Chondrocyte (in vitro differentiated cells): ENCODE measurements around the gene HOXB1. TPM values are rescaled to one million over a fixed set of nuclear protein-coding genes. Genes with fewer than 3 reads are reported as not detected.

Experiments used
- DNase-seq: peaks from one replicate; pipeline ENCODE4 v3.0.0; 2021; ENCODE audit warnings: mixed read lengths, low spot score
- H3K27ac Mint-ChIP-seq: one replicate; pipeline ENCODE4 v1.8.0; 2021; ENCODE audit warnings: mild to moderate bottlenecking, moderate library complexity, mixed read lengths; ENCODE audit not compliant: unreplicated experiment
- H3K27me3 Mint-ChIP-seq: 2 replicates; pipeline ENCODE4 v1.8.0; 2021; ENCODE audit warnings: low read depth, mixed read lengths
- H3K36me3 Mint-ChIP-seq: 2 replicates; pipeline ENCODE4 v1.8.0; 2021; ENCODE audit warnings: low read depth, mixed read lengths
- H3K4me1 Mint-ChIP-seq: 2 replicates; pipeline ENCODE4 v1.8.0; 2021; ENCODE audit warnings: low read depth, mild to moderate bottlenecking, mixed read lengths
- H3K4me3 Mint-ChIP-seq: one replicate; pipeline ENCODE4 v1.8.0; 2021; ENCODE audit warnings: mild to moderate bottlenecking, moderate library complexity, mixed read lengths; ENCODE audit not compliant: unreplicated experiment
- H3K9me3 Mint-ChIP-seq: 2 replicates; pipeline ENCODE4 v1.8.0; 2021; ENCODE audit warnings: low read depth, mixed read lengths
- CTCF ChIP-seq: fragments of 200-600 bp; sonication (generic); IDR thresholded peaks from 2 replicates; pipeline ENCODE4 v1.5.0; 2021; ENCODE audit warnings: antibody characterized with exemption, mild to moderate bottlenecking, moderate library complexity
- total RNA-seq: library from RNA; stranded (reverse); gene quantifications from 3 replicates; pipeline ENCODE4 v1.2.1, GENCODE V29; 2021

HOXB1 gene
- total RNA-seq, 1 donor from 2014 or later: not detected

GRCh38 chr17:48519427-48519826, 11.4 kb downstream of the HOXB1 start:
- TF ChIP-seq CTCF: no peak
- H3K27ac Mint-ChIP-seq: no peak overlapping the region
- no peak for DNase-seq
- peaks cover 73% of the 10 kb centered on the region for H3K27me3 Mint-ChIP-seq
- no peaks in the 10 kb centered on the region for H3K36me3 Mint-ChIP-seq
- H3K4me1 Mint-ChIP-seq: no peaks in the 10 kb centered on the region
- no peak overlapping the region for H3K4me3 Mint-ChIP-seq
- no peaks in the 10 kb centered on the region for H3K9me3 Mint-ChIP-seq

GRCh38 chr17:48517478-48517877, 13.3 kb downstream of the HOXB1 start:
- DNase-seq: no peak
- Mint-ChIP-seq H3K36me3 (no peaks in the 10 kb centered on the region), H3K4me1 (no peaks in the 10 kb centered on the region), H3K9me3 (no peaks in the 10 kb centered on the region), H3K27ac (no peak overlapping the region), H3K27me3 (peaks cover 67% of the 10 kb centered on the region), H3K4me3 (no peak overlapping the region)
- no peak for TF ChIP-seq CTCF

- Mint-ChIP-seq H3K27me3 (peaks cover 64% of the 10 kb centered on the region), H3K9me3 (no peaks in the 10 kb centered on the region), H3K27ac (no peak overlapping the region), H3K36me3 (no peaks in the 10 kb centered on the region), H3K4me1 (no peaks in the 10 kb centered on the region), H3K4me3 (no peak overlapping the region)
- TF ChIP-seq CTCF: no peak
- DNase-seq: no peak
Measured at GRCh38 chr17:48515925-48516900, 14.6 kb downstream of the HOXB1 start.

GRCh38 chr17:48514477-48514876, 16.3 kb downstream of the HOXB1 start:
- Mint-ChIP-seq H3K27ac (no peak overlapping the region), H3K9me3 (no peaks in the 10 kb centered on the region), H3K4me3 (no peak overlapping the region), H3K36me3 (no peaks in the 10 kb centered on the region), H3K4me1 (no peaks in the 10 kb centered on the region), H3K27me3 (peaks cover 52% of the 10 kb centered on the region)
- no peak for TF ChIP-seq CTCF
- no peak for DNase-seq

GRCh38 chr17:48513666-48514455, 16.9 kb downstream of the HOXB1 start:
- H3K9me3 Mint-ChIP-seq: no peaks in the 10 kb centered on the region
- peaks cover 50% of the 10 kb centered on the region for H3K27me3 Mint-ChIP-seq
- no peaks in the 10 kb centered on the region for H3K4me1 Mint-ChIP-seq
- no peaks in the 10 kb centered on the region for H3K36me3 Mint-ChIP-seq
- DNase-seq: no peak
- no peak overlapping the region for H3K27ac Mint-ChIP-seq
- no peak overlapping the region for H3K4me3 Mint-ChIP-seq
- TF ChIP-seq CTCF: no peak
